Measurements from ENCODE around the gene BCO1.

The BCO1 gene

GRCh38 chr16:81275795-81276194, 37.3 kb downstream of the BCO1 start:
- DNase-seq (ENCODE audit: low read depth): no peak

DNA sequence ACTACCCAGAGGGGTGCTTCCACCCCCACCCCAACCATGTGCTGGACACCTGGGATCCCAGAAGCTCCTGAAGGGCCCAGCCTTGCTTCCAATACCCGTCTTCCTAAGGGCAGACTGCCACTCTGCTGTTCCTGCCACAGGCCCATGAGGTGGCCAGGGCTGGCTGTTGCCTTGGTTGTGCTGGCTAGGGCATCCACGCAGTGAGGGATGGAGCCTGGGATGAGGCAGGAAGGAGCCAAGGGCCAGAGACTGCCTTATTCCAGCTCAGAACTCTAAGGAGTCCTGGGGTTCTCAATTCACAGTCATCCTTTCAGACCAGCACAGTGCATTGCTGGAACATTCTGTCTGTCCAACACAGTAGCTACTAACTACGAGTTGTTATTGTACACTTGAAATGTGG, 37.8 kb downstream of the BCO1 start:
- DNase-seq (ENCODE audit: low read depth): no peak

- DNase-seq (ENCODE audit: low read depth): no peak
These were observed 39.1 kb downstream of the BCO1 start for GRCh38 chr16:81277541-81278080.

- no peak for DNase-seq (ENCODE audit: low read depth)
These were observed 40.0 kb downstream of the BCO1 start for GRCh38 chr16:81278526-81278925.

- no peak for DNase-seq (ENCODE audit: low read depth)
These were observed 40.9 kb downstream of the BCO1 start for GRCh38 chr16:81279392-81279791.

GRCh38 chr16:81280393-81280792, 41.9 kb downstream of the BCO1 start:
- no peak for DNase-seq (ENCODE audit: low read depth)

DNA sequence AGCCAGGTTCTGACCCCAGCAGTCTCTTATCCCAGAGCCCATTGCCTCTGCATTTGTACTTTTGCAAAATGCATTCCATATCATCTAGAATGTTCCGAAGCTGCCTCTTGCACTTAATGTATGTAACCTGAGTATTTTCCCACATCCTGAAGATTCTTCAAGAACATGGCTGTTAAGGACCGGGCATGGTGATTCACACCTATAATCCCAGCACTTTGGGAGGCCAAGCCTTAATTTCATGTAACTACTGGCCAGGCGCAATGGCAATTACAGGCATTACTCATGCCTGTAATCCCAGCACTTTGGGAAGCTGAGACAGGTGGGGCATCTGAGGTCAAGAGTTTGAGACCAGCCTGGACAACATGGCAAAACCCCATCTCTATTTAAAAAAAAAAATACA, 44.6 kb downstream of the BCO1 start:
- no peak for DNase-seq (ENCODE audit: low read depth)

- DNase-seq (ENCODE audit: low read depth): no peak
These were observed 46.6 kb downstream of the BCO1 start for GRCh38 chr16:81284995-81285600.

- DNase-seq (ENCODE audit: low read depth): no peak
These were observed 47.7 kb downstream of the BCO1 start for GRCh38 chr16:81286190-81286589.

DNA sequence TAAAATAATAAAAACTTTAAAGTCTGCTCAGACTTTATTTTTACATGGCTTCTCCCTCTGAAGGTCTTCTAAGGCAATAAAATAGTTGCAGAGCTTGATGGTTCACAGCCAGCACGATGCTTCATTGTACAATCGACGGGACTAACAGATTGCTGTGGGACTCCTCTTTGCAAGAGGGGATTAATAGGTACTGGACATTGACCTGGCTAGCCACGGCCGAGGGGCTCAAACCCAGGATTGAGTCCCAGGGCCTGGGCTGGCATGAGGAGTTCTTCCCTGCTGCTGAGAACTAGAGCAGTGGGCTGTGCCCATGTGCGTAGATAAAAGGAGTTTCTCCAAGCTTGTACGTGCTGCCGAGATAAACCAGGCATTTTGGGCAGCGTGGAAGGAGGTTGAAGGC, 52.6 kb downstream of the BCO1 start:
- no peak for DNase-seq (ENCODE audit: low read depth)

DNA sequence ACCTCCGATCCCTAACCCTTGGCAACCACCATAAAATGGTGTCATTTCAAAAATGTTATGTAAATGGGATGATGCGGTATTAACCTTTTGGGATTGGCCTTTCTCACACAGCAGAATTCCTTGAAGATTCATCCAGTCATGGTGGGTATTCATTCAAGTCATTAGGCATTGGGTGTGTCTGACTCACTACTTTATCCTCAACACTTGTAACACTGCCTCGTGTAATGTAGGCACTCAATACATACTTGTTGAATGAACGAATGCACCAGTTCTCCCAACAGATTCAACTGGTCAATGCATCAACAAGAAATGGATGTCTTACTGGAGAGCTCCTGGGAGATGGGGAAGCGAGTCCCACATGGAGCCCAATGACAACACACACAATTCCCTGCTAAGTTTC, 54.4 kb downstream of the BCO1 start:
- DNase-seq (ENCODE audit: low read depth): no peak

- DNase-seq (ENCODE audit: low read depth): no peak
These were observed 55.7 kb downstream of the BCO1 start for GRCh38 chr16:81293909-81294802.

- DNase-seq (ENCODE audit: low read depth): no peak
These were observed 58.1 kb downstream of the BCO1 start for GRCh38 chr16:81296631-81297030.

- no peak for DNase-seq (ENCODE audit: low read depth)
These were observed 69.3 kb downstream of the BCO1 start for GRCh38 chr16:81307770-81308169.

DNA sequence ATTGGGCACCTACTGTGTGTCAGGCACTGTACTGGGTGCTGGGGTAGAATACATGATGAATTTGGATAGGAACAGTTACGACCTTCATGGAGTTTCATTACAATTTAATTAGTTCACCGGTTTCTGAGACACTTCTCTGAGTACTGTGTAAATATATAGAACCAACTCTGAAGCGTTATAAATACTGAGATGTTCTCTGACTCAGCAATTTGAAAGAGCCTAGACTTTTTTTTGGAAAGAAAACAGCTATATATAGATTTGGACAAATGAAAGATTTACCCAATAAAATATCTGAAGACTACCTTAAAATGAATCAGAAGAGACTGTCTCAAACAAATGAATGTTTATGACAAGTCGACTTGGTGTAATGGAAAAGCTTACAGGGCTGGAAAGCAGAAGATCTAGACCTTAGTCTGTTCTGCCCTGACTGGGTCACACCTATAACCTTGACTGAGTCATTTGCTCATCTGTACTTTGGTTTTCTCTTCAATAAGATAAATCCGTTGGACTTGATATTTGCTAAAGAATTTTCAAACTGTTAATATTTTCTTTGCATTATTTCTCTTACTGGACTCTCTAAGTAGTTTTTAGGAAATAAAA, 71.7 kb downstream of the BCO1 start:
- no peak for DNase-seq (ENCODE audit: low read depth)

DNA sequence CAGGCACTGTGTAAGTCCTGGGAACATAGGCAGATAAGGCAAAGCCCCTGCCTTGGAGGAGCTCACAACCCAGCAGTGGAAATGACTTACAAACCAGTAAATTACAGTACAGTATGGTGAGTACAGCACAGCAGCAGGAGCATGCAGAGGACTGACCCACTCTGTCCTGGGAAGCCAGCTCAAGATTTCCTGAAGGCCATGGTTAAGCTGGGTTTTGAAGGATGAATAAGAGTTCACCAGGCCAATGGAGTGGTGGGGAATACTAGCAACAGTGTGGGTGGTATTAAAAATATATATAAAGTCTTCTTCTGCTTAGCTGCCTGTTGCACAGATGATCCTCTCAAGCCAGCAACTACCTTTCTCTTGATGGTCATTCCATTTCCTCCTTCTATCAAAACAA, 73.3 kb downstream of the BCO1 start:
- no peak for DNase-seq (ENCODE audit: low read depth)

GRCh38 chr16:81313701-81314602, 75.5 kb downstream of the BCO1 start:
- DNase-seq (ENCODE audit: low read depth): no peak

GRCh38 chr16:81314603-81315270, 76.2 kb downstream of the BCO1 start, which contains the start of gene GAN:
Gene GAN (plus strand): TSS chr16:81314962. CDS start chr16:81315114, 152 bp downstream.
- peak; percentile 83 for DNase-seq (ENCODE audit: low read depth)

GRCh38 chr16:81315271-81316175, 77.0 kb downstream of the BCO1 start:
- peak; percentile 32 for DNase-seq (ENCODE audit: low read depth)

GRCh38 chr16:81316176-81316496, 77.6 kb downstream of the BCO1 start:
- no peak for DNase-seq (ENCODE audit: low read depth)

All from activated T-cell treated with anti-CD3 and anti-CD28 coated beads for 1 hour (primary cell).